Activated CD4-positive, alpha-beta T cell treated with anti-CD3 and anti-CD28 coated beads, Interleukin-2, amount 50 U/mL, for 48 hours (primary cell): ENCODE results near the gene CST3.

Experiments
- DNase-seq, 2 experiments: peaks; one replicate each; pipeline ENCODE4 v3.0.0-alpha.2; 2020

The CST3 gene

GRCh38 chr20:23595941-23596340 is 41.8 kb downstream of the CST3 start:
- no peak for DNase-seq

- DNase-seq: no peak
Observed at GRCh38 chr20:23588434-23589403, 49.0 kb downstream of the CST3 start.

DNA sequence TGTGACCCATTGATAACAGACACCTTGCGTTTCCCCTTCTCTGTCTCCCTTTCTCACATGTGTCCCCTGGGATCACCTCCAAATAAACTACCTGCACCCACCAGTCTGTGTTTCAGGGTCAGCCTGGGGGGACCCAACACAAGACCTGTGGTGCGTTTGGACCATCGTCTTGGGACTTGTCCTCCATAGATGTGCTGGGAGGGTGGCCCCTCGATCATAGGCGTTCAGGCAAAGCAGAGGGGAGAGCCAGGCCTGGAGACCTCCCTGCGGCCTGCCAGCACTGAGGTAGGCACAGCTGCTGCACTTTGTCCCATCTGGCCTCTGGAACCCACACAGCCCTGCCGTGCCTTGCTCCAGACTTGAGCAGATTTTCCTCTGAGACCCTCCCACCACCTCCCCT is 50.1 kb downstream of the CST3 start:
- no peak for DNase-seq

DNA sequence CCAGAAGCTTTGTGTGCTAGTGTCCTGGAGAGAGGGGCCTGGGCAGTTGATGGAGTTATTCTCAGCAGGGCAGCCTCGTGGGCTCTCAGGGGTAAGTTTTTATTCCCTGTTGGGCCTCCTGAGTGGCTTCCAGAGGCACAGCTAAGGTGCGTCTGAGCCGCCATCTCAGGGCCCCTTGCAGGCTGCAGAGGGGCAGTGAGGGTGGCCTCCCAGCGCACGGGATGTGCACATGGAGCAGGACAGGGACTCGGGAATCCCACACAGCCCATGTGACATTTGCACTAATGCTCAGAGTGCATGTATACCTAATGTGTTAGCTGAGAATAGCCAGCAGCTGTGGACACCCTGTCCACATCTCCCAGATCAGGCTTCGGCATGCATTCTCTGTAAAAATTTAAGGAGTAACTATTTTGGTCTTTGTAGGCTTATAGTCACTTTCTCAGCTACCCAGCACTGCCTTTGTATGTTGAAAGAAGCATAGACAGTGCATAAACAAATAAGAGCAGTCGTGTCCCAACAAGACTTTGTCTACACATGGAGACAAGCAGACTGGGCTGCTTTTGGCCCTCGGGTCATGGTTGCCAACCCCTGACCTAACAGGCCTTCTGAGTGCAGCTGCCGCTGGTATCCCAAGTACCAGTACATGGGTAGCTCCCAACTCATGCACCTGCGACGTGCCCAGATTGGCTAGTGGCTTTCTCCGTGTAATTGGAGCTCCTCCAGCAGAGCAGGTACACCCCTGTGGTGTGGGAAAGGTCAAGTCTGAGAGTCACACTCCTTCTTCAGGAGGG is 50.8 kb downstream of the CST3 start:
- DNase-seq: no peak

- no peak for DNase-seq
Observed at GRCh38 chr20:23585808-23586734, 51.7 kb downstream of the CST3 start.

DNA sequence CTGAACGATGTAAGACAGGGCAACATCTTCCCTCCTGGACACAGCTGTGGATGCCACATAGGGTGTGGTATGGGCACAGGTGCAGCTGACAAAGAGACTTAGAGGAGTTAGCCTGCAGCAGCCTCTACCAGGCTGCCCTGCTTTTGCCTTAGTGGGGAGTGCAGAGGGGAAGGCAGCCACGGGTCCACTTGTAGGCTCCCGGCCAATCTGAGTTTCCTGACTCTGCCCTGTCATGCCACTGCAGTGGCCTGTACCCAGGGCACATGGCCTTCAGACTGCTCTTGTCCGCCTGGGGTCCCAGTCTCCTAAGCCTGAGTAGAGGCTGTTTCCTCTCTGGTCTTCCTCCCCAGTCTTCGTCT is 52.3 kb downstream of the CST3 start:
- DNase-seq: no peak

DNA sequence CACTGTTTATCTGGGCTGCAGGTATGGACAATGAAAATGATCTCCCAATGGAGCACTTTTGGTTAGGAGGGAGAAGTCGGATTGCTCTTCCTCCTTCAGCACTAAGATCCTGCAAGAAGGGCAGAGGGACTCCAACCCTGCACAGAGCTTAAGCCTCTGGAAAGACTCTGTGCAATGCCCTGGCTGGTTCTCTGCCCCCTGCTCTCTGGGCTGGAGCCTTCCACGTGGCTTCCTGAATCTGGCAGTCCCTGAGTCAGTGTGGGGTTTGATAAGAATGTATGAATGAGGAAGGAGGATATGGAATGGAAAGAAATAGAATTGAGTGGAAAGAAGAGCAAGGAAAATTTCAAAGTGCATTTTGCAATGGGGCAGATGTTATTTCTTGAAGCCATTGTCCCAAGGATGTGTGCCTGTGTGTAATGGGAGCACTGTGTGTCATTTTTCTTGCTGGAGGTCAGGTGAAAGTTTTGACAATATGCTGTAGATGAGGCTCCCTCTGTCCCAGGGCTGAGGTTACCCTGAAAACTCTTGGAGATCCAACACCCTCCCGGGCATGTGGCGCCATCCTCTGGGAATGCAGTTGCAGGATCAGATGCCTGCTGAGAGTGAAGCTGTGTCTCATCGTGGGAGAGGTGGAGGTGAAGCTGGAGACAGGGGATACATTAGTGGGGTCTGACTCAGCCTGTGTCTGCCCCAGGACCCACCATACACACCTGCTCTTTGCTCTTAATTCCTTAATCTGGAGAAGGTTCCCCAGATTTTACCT is 53.1 kb downstream of the CST3 start:
- no peak for DNase-seq
